Uterus (tissue), 4 donors: ENCODE data around the gene SGPL1. TPM values are rescaled to one million over a fixed set of nuclear protein-coding genes. Genes with fewer than 3 reads are reported as not detected.

ENCODE experiments used
- DNase-seq, 2 donors: peaks; one replicate each; pipeline ENCODE4 v3.0.0-alpha.2; 2019 to 2020
- H3K27ac ChIP-seq, 2 donors: fragments of 200-600 bp; sonication (generic); 1 replicate in 1 of 2; 2 replicates in 1 of 2; pipeline ENCODE4 v1.5.1; 2016 to 2018
- H3K27me3 ChIP-seq, 2 donors: fragments of 200-600 bp; sonication (generic); one replicate each; pipeline ENCODE4 v1.5.1; 2018 to 2019; ENCODE audit warnings: control low read depth in 1 of 2
- H3K36me3 ChIP-seq, 2 donors: fragments of 200-600 bp; sonication (generic); one replicate each; pipeline ENCODE4 v1.5.1; 2019; ENCODE audit warnings: control low read depth in 1 of 2
- H3K4me1 ChIP-seq, 2 donors: fragments of 200-600 bp; sonication (generic); one replicate each; pipeline ENCODE4 v1.5.1; 2018 to 2019; ENCODE audit warnings: control low read depth in 1 of 2
- H3K4me3 ChIP-seq, 2 donors: fragments of 200-600 bp; sonication (generic); 1 replicate in 1 of 2; 2 replicates in 1 of 2; pipeline ENCODE4 v1.5.1; 2018 to 2019; ENCODE audit warnings: mild to moderate bottlenecking in 1 of 2
- H3K9me3 ChIP-seq, 2 donors: fragments of 200-600 bp; sonication (generic); one replicate each; pipeline ENCODE4 v1.5.1; 2019; ENCODE audit warnings: control low read depth in 1 of 2
- CTCF ChIP-seq, 4 experiments: fragments of 200-600 bp in 2 of 4; fragments of 450-650 bp in 2 of 4; sonication (generic) in 2 of 4; IDR thresholded peaks; one replicate each; pipeline ENCODE4 v1.5.1; 2016 to 2019; ENCODE audit warnings: antibody characterized with exemption in 4 of 4, mild to moderate bottlenecking in 2 of 4, moderate library complexity in 1 of 4
- POLR2A ChIP-seq, 2 donors: fragments of 450-650 bp; IDR thresholded peaks; one replicate each; pipeline ENCODE4 v1.6.1; 2016; ENCODE audit warnings: antibody characterized with exemption in 2 of 2, mild to moderate bottlenecking in 1 of 2, moderate library complexity in 1 of 2
- intact Hi-C: fragments of 100-400 bp; cut with DNase I; formaldehyde crosslinking; loops from one replicate; pipeline ENCODE4 v1.15.1; 2023; ENCODE audit warnings: low total_unique reads
- total RNA-seq, 4 donors: library from RNA; depleted of rRNA in 3 of 4; stranded (reverse); fragments of >200 nt in 3 of 4; gene quantifications; one replicate each; pipeline versions ENCODE4 v1.1.0 to v1.2.4, GENCODE V29; 2014 to 2023
- donor health status: DM: yes; HTN: yes; CAD: no.

Gene SGPL1
- total RNA-seq, 4 donors from 2014 or later, result 13.3 to 59.7 (median 27.3) TPM

GRCh38 chr10:70806841-70807240 is 8.9 kb upstream of the SGPL1 start:
- intact Hi-C loops, result no loop called here
- DNase-seq, result no peak
- H3K9me3 ChIP-seq, result no peaks in the 10 kb centered on the region
- H3K27me3 ChIP-seq, result no peaks in the 10 kb centered on the region
- H3K4me1 ChIP-seq, result no peaks in the 10 kb centered on the region
- H3K4me3 ChIP-seq, result no peak overlapping the region
- TF ChIP-seq POLR2A (IDR thresholded peaks at IDR 0.05), result no peak
- no peak for TF ChIP-seq CTCF (IDR thresholded peaks at IDR 0.05)
- H3K36me3 ChIP-seq, result no peaks in the 10 kb centered on the region
- H3K27ac ChIP-seq, result no peak overlapping the region

GRCh38 chr10:70807556-70807955 is 8.2 kb upstream of the SGPL1 start:
- Histone ChIP-seq H3K4me3 (no peak overlapping the region), H3K4me1 (no peaks in the 10 kb centered on the region), H3K27ac (no peak overlapping the region), H3K27me3 (no peaks in the 10 kb centered on the region), H3K9me3 (no peaks in the 10 kb centered on the region), H3K36me3 (no peaks in the 10 kb centered on the region)
- intact Hi-C loops, result no loop called here
- no peak for DNase-seq
- TF ChIP-seq CTCF (IDR thresholded peaks at IDR 0.05) (no peak), POLR2A (IDR thresholded peaks at IDR 0.05) (no peak)

DNA sequence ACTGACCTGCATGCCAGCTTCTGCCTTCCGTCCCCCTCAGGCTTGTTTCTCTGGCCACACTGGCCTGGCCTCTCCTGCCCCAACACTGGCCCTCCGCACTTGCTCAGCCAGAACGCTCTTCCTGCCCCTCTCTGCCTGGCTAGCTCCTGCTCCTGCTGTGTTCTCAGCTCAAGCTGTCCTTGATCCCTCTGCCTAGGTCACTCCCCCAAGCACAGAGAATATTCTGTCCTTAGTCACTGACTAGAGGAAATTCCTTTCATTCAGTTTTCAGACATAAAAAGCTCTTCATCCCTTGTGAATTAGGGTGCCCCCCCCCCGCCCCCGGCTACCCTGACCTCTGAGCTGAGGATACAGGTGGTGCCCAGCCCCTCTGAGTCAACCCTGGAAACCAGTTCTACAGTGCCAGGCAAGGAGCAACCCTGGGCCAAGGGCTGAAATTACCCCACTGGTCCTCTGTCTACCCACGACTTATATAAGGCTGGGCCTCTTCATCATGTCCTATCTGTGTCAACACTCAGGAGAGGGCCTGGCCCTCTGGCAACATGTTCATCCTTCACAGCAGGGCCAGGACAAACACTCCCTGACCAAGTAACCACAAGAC is 6.6 kb upstream of the SGPL1 start:
- H3K36me3 ChIP-seq, result no peaks in the 10 kb centered on the region
- no peak overlapping the region for H3K4me3 ChIP-seq
- no peak for TF ChIP-seq CTCF (IDR thresholded peaks at IDR 0.05)
- no peak for TF ChIP-seq POLR2A (IDR thresholded peaks at IDR 0.05)
- intact Hi-C loops, result no loop called here
- no peak overlapping the region for H3K27ac ChIP-seq
- H3K27me3 ChIP-seq, result no peaks in the 10 kb centered on the region
- no peak for DNase-seq
- no peaks in the 10 kb centered on the region for H3K9me3 ChIP-seq
- H3K4me1 ChIP-seq, result no peaks in the 10 kb centered on the region

GRCh38 chr10:70809726-70810125 is 6.0 kb upstream of the SGPL1 start:
- no peaks in the 10 kb centered on the region for H3K27me3 ChIP-seq
- DNase-seq, result no peak
- no peak for TF ChIP-seq CTCF (IDR thresholded peaks at IDR 0.05)
- no peak for TF ChIP-seq POLR2A (IDR thresholded peaks at IDR 0.05)
- H3K4me3 ChIP-seq, result no peak overlapping the region
- no peaks in the 10 kb centered on the region for H3K9me3 ChIP-seq
- intact Hi-C loops, result no loop called here
- H3K4me1 ChIP-seq, result no peaks in the 10 kb centered on the region
- H3K27ac ChIP-seq, result no peak overlapping the region
- H3K36me3 ChIP-seq, result no peaks in the 10 kb centered on the region

GRCh38 chr10:70810967-70811366 is 4.8 kb upstream of the SGPL1 start:
- Histone ChIP-seq H3K27ac (no peak overlapping the region), H3K4me3 (no peak overlapping the region), H3K36me3 (no peaks in the 10 kb centered on the region), H3K27me3 (no peaks in the 10 kb centered on the region), H3K4me1 (no peaks in the 10 kb centered on the region), H3K9me3 (no peaks in the 10 kb centered on the region)
- TF ChIP-seq CTCF (IDR thresholded peaks at IDR 0.05), result no peak
- TF ChIP-seq POLR2A (IDR thresholded peaks at IDR 0.05), result no peak
- intact Hi-C loops, result no loop called here
- no peak for DNase-seq
